Lower lobe of right lung (tissue), 2 donors: ENCODE data around the gene SIN3B. TPM values are rescaled to one million over a fixed set of nuclear protein-coding genes. Genes with fewer than 3 reads are reported as not detected.
A peak's percentile ranks its signal among the peaks of the same experiment; 100 is the strongest.

Experiments used
- ATAC-seq, 2 donors: fragments of 200-7000 bp; cut with Tn5 transposase; one replicate each; pipeline ENCODE4 v1.9.1; 2020 to 2022; ENCODE audit warnings: mild to moderate bottlenecking in 2 of 2, moderate library complexity in 2 of 2
- DNase-seq: peaks from one replicate; pipeline ENCODE4 v3.0.0-alpha.2; 2020
- H3K27ac ChIP-seq: fragments of 200-600 bp; one replicate; pipeline ENCODE4 v1.8.0; 2022
- H3K27me3 ChIP-seq: fragments of 200-600 bp; one replicate; pipeline ENCODE4 v1.8.0; 2022; ENCODE audit warnings: low read depth
- H3K36me3 ChIP-seq: fragments of 200-600 bp; one replicate; pipeline ENCODE4 v1.8.0; 2022; ENCODE audit warnings: mild to moderate bottlenecking
- H3K4me1 ChIP-seq: fragments of 200-600 bp; one replicate; pipeline ENCODE4 v1.8.0; 2022
- H3K4me3 ChIP-seq: fragments of 200-600 bp; one replicate; pipeline ENCODE4 v1.8.0; 2022; ENCODE audit warnings: mild to moderate bottlenecking
- H3K9me3 ChIP-seq: fragments of 200-600 bp; one replicate; pipeline ENCODE4 v1.8.0; 2022
- CTCF ChIP-seq: fragments of 200-600 bp; IDR thresholded peaks from one replicate; pipeline ENCODE4 v1.8.0; 2022; ENCODE audit warnings: antibody characterized with exemption, mild to moderate bottlenecking
- intact Hi-C: fragments of 100-400 bp; cut with DNase I; formaldehyde crosslinking; loops from one replicate; pipeline ENCODE4 v1.11.0; 2022
- total RNA-seq: library from RNA; stranded (reverse); fragmentation: NEBNext Ultra II Directional; extraction: Animal tissue kit (Norgen Biotek cat#: 25700); gene quantifications from one replicate; pipeline ENCODE4 v1.2.1, GENCODE V29; 2021
- donor health status: DM: no; HTN: yes; CAD: no; lungs with severe emphysema.

The SIN3B gene
- total RNA-seq, 1 donor from 2014 or later, result 56.6 TPM

GRCh38 chr19:16896146-16897028 lies 67.2 kb downstream of the SIN3B start:
- Histone ChIP-seq H3K9me3 (no peaks in the 10 kb centered on the region), H3K27me3 (no peaks in the 10 kb centered on the region), H3K4me1 (peaks cover 31% of the 10 kb centered on the region), H3K4me3 (peak overlapping the region; percentile 62), H3K27ac (peak overlapping the region; percentile 79), H3K36me3 (no peaks in the 10 kb centered on the region)
- DNase-seq (peak; percentile 64), ATAC-seq (peak in 1 of 2 donors; percentile 1)
- intact Hi-C loops, result no loop called here
- TF ChIP-seq CTCF, result no peak

GRCh38 chr19:16897029-16897855 lies 68.0 kb downstream of the SIN3B start:
- Histone ChIP-seq H3K27me3 (no peaks in the 10 kb centered on the region), H3K4me1 (peaks cover 31% of the 10 kb centered on the region), H3K27ac (peak overlapping the region; percentile 75), H3K9me3 (no peaks in the 10 kb centered on the region), H3K36me3 (no peaks in the 10 kb centered on the region), H3K4me3 (peak overlapping the region; percentile 63)
- no peak for TF ChIP-seq CTCF
- ATAC-seq, result peak; percentile 83 to 93
- peak; percentile 93 for DNase-seq
- intact Hi-C loops, result no loop called here

GRCh38 chr19:16897856-16898161 lies 68.6 kb downstream of the SIN3B start:
- TF ChIP-seq CTCF, result no peak
- Histone ChIP-seq H3K36me3 (no peaks in the 10 kb centered on the region), H3K27me3 (no peaks in the 10 kb centered on the region), H3K4me1 (peaks cover 29% of the 10 kb centered on the region), H3K9me3 (no peaks in the 10 kb centered on the region), H3K27ac (peak overlapping the region; percentile 75), H3K4me3 (peak overlapping the region; percentile 63)
- DNase-seq (no peak), ATAC-seq (no peak)
- intact Hi-C loops, result no loop called here

GRCh38 chr19:16898361-16899015 lies 69.3 kb downstream of the SIN3B start:
- TF ChIP-seq CTCF, result no peak
- DNase-seq (no peak), ATAC-seq (no peak)
- Histone ChIP-seq H3K36me3 (no peaks in the 10 kb centered on the region), H3K9me3 (no peaks in the 10 kb centered on the region), H3K27me3 (no peaks in the 10 kb centered on the region), H3K4me1 (peaks cover 22% of the 10 kb centered on the region), H3K4me3 (no peak overlapping the region), H3K27ac (no peak overlapping the region)
- intact Hi-C loops, result no loop called here

GRCh38 chr19:16899566-16900075 lies 70.4 kb downstream of the SIN3B start:
- H3K4me3 ChIP-seq, result no peak overlapping the region
- peaks cover 13% of the 10 kb centered on the region for H3K4me1 ChIP-seq
- no peaks in the 10 kb centered on the region for H3K36me3 ChIP-seq
- ATAC-seq (no peak), DNase-seq (peak; percentile 73)
- H3K27ac ChIP-seq, result no peak overlapping the region
- H3K9me3 ChIP-seq, result no peaks in the 10 kb centered on the region
- TF ChIP-seq CTCF, result peak; percentile 57
- no peaks in the 10 kb centered on the region for H3K27me3 ChIP-seq
- intact Hi-C loops, result no loop called here
